HFFc6 (cell line): ENCODE data around the gene CDC42EP4. TPM values are rescaled to one million over a fixed set of nuclear protein-coding genes. Genes with fewer than 3 reads are reported as not detected.

ENCODE experiments used
- DNase-seq: peaks from one replicate; pipeline ENCODE4 v3.0.0-alpha.2; 2018
- H3K27ac Mint-ChIP-seq: 2 replicates; pipeline ENCODE4 v1.8.0; 2020; ENCODE audit warnings: mild to moderate bottlenecking, mixed read lengths
- H3K27me3 Mint-ChIP-seq: 2 replicates; pipeline ENCODE4 v1.8.0; 2021; ENCODE audit warnings: mild to moderate bottlenecking, moderate library complexity, mixed read lengths; ENCODE audit not compliant: insufficient read depth
- H3K36me3 Mint-ChIP-seq: 2 replicates; pipeline ENCODE4 v1.8.0; 2021; ENCODE audit warnings: low read depth, mixed read lengths
- H3K4me1 Mint-ChIP-seq: 2 replicates; pipeline ENCODE4 v1.8.0; 2020; ENCODE audit warnings: low read depth, mixed read lengths
- H3K4me3 Mint-ChIP-seq: 2 replicates; pipeline ENCODE4 v1.8.0; 2020; ENCODE audit warnings: mild to moderate bottlenecking, moderate library complexity, mixed read lengths
- H3K9me3 Mint-ChIP-seq: 2 replicates; pipeline ENCODE4 v1.8.0; 2020; ENCODE audit warnings: mild to moderate bottlenecking, mixed read lengths
- total RNA-seq, 6 experiments: library from RNA; stranded (reverse); fragmentation: NEBNext Ultra II Directional; extraction: Animal tissue kit (Norgen Biotek cat#: 25700); gene quantifications; 2 replicates in 1 of 6; 3 replicates in 5 of 6; pipeline ENCODE4 v1.2.3, GENCODE V29; 2021
- TF ChIP-seq, protein P1 (sequence below): fragments of 200-600 bp; sonication (generic); IDR thresholded peaks from 2 replicates; pipeline ENCODE4 v1.5.0; 2021; ENCODE audit warnings: antibody characterized with exemption, mild to moderate bottlenecking

CDC42EP4 gene
- total RNA-seq, 6 experiments from 2014 or later, result 18.1 to 27.8 (median 25.9) TPM

DNA sequence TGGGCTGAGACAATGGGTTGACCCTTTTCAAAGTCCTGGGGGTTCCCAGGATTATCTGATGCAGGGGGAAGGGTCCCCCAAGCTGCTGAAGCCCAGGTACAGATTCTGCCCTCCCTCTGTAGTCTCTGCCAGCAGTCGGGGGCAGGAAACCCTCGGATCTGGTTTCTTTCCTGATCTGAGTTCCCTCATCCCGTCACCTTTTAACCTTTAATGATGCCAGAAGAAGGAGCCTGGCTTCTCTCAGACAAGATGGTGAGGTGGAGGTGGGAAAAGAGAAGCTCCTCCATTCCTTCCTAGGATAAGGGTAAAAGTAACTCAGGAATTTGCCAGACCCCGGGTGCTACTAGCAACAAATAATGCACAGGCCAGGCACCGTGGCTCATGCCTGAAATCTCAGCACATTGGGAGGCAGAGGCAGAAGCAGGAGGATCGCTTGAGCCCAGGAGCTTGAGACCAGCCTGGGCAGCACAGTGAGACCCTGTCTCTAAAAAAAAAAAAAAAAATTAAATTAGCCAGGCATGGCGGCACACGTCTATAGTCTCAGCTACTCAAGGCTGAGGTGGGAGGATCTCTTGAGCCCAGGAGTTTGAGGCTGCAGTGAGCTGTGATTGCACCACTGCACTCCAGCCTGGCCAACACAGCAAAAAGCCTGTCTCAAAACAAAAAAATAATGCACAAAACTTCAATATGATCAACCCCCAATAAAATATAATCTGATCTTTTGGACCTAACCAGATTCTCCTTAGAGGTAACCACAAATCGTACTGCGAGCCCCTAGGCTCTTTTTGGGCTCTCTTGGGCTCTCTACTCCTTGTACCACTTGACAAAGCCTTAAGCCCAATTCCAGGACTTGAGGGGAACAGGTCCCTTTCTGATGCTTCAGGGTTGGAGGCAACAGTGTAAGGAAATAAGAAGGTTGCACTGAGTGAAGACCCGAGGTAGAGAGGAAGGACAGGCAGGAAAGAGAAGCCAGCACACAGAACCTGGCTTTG, 5.7 kb downstream of the CDC42EP4 start:
- H3K36me3 Mint-ChIP-seq, result no peaks in the 10 kb centered on the region
- H3K4me3 Mint-ChIP-seq, result peak overlapping the region; percentile 82
- H3K27me3 Mint-ChIP-seq, result peaks cover 4% of the 10 kb centered on the region
- TF ChIP-seq, protein P1, sequence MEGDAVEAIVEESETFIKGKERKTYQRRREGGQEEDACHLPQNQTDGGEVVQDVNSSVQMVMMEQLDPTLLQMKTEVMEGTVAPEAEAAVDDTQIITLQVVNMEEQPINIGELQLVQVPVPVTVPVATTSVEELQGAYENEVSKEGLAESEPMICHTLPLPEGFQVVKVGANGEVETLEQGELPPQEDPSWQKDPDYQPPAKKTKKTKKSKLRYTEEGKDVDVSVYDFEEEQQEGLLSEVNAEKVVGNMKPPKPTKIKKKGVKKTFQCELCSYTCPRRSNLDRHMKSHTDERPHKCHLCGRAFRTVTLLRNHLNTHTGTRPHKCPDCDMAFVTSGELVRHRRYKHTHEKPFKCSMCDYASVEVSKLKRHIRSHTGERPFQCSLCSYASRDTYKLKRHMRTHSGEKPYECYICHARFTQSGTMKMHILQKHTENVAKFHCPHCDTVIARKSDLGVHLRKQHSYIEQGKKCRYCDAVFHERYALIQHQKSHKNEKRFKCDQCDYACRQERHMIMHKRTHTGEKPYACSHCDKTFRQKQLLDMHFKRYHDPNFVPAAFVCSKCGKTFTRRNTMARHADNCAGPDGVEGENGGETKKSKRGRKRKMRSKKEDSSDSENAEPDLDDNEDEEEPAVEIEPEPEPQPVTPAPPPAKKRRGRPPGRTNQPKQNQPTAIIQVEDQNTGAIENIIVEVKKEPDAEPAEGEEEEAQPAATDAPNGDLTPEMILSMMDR, result no peak
- H3K27ac Mint-ChIP-seq, result peak overlapping the region; percentile 95
- H3K9me3 Mint-ChIP-seq, result no peaks in the 10 kb centered on the region
- H3K4me1 Mint-ChIP-seq, result peaks cover 80% of the 10 kb centered on the region
- DNase-seq, result no peak

DNA sequence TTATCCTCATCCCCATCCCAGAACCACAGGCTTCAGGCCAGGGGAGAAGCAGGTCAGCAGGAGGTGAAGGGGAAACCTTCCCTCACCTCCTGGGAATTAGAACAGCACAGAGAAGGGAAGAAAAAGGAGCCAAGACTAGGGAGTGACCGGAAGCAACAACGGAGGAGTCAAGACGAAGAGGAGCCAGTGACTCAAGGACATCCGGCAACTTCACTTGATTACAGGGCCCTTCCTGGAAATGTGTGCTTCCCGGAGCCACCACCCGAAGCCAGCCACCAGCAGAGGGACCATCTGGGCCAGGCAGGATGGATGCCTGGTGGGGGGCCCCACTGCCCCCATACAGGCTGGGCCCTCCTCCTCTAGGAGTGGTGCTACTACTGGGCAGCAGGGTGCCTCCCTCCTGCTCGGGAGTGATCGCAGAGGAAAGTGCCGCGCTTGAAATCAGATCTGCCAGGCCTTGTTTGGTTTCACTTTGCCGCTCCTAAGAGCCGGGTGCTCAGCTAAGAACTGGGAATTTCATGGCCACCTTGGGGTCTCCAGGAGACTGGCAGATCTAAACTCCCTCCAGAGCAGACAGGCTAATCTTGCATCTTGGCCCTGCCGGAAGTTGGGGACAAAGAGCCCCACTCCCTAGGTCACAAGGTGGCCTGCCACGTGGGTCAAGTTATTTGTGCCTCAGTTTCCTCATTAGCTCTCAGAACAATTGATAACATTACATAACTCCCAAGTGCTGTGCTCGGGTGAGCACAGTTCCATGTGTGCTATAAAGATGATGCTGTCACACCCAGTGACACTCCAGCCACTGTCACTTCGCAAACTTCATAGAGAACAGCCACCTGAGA, 6.6 kb downstream of the CDC42EP4 start:
- peak overlapping the region; percentile 82 for H3K4me3 Mint-ChIP-seq
- H3K36me3 Mint-ChIP-seq, result no peaks in the 10 kb centered on the region
- H3K9me3 Mint-ChIP-seq, result no peaks in the 10 kb centered on the region
- DNase-seq, result peak; percentile 89
- TF ChIP-seq, protein P1, result peak; percentile 74
- H3K27ac Mint-ChIP-seq, result peak overlapping the region; percentile 95
- H3K4me1 Mint-ChIP-seq, result peaks cover 84% of the 10 kb centered on the region
- peaks cover under 1% of the 10 kb centered on the region for H3K27me3 Mint-ChIP-seq

GRCh38 chr17:73304438-73304837, 7.4 kb downstream of the CDC42EP4 start:
- Mint-ChIP-seq H3K36me3 (no peaks in the 10 kb centered on the region), H3K9me3 (no peaks in the 10 kb centered on the region), H3K27me3 (peaks cover under 1% of the 10 kb centered on the region; the same call in 1 of the 2 replicates), H3K4me3 (peak overlapping the region; percentile 82), H3K4me1 (peaks cover 84% of the 10 kb centered on the region), H3K27ac (peak overlapping the region; percentile 95)
- TF ChIP-seq, protein P1, result no peak
- DNase-seq, result no peak

- H3K27ac Mint-ChIP-seq, result peak overlapping the region; percentile 67
- peaks cover 78% of the 10 kb centered on the region for H3K4me1 Mint-ChIP-seq
Measured at GRCh38 chr17:73302189-73302588, 9.6 kb downstream of the CDC42EP4 start.

DNA sequence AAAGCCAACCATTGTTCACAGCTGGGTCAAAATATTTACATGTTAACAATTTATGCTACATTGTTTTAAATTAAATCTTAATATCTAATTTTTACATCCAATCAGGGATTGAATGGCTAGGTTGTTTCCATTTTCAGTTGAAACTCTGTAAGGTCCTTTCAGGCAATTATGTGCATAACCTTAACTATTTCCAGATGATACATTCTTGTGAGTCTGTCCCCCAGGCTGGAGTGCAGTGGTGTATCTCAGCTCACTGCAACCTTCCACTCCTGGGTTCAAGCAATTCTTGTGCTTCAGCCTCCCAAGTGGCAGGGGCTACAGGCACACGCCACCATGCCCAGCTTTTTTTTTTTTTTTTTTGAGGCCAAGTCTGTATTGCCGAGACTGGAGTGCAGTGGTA, 10.4 kb downstream of the CDC42EP4 start:
- Mint-ChIP-seq H3K4me3 (no peak overlapping the region), H3K9me3 (no peaks in the 10 kb centered on the region), H3K4me1 (peaks cover 69% of the 10 kb centered on the region), H3K36me3 (no peaks in the 10 kb centered on the region), H3K27ac (no peak overlapping the region), H3K27me3 (peaks cover 2% of the 10 kb centered on the region; the same call in 1 of the 2 replicates)
- DNase-seq, result no peak
- TF ChIP-seq, protein P1, result no peak

More at GRCh38 chr17:73302189-73302588, 9.6 kb downstream of the CDC42EP4 start:
- no peak for DNase-seq
- Mint-ChIP-seq H3K9me3 (no peaks in the 10 kb centered on the region), H3K27me3 (peaks cover 2% of the 10 kb centered on the region; the same call in 1 of the 2 replicates), H3K36me3 (no peaks in the 10 kb centered on the region), H3K4me3 (no peak overlapping the region)
- TF ChIP-seq, protein P1, result no peak
